Testis (tissue), 2 donors: Measurements from ENCODE around the gene ADGRG3.

ENCODE experiments used
- CTCF ChIP-seq, 3 experiments: fragments of 450-650 bp in 2 of 3; fragments of 200-600 bp in 1 of 3; sonication (generic) in 1 of 3; IDR thresholded peaks; one replicate each; pipeline ENCODE4 v1.5.1; 2016 to 2019; ENCODE audit warnings: antibody characterized with exemption in 3 of 3, mild to moderate bottlenecking in 2 of 3, moderate library complexity in 1 of 3
- POLR2A ChIP-seq: fragments of 450-650 bp; IDR thresholded peaks from one replicate; pipeline ENCODE4 v1.6.1; 2017; ENCODE audit warnings: antibody characterized with exemption, mild to moderate bottlenecking, moderate library complexity

GRCh38 chr16:57638381-57638780 lies 29.7 kb upstream of the ADGRG3 start:
- TF ChIP-seq CTCF (IDR thresholded peaks at IDR 0.05) (no peak), POLR2A (no peak)
